Stimulated activated CD8-positive, alpha-beta memory T cell treated with anti-CD3 and anti-CD28 coated beads, Interleukin-15, amount 100 ng/mL, for 48 hours (primary cell): ENCODE measurements around the gene CACNA1S.

Source experiments
- DNase-seq, 2 donors: peaks; one replicate each; pipeline ENCODE4 v3.0.0-alpha.2; 2020; ENCODE audit warnings: low read depth in 2 of 2

The CACNA1S gene

GRCh38 chr1:201112173-201112731 is at the start of gene CACNA1S:
Gene CACNA1S, minus strand, starts transcription at chr1:201112426. Its CDS starts 87 bp downstream, at chr1:201112339.
- DNase-seq: no peak

GRCh38 chr1:201157949-201158348 is 45.7 kb upstream of the CACNA1S start:
- no peak for DNase-seq

GRCh38 chr1:201156819-201157218 is 44.6 kb upstream of the CACNA1S start:
- DNase-seq: no peak

- no peak for DNase-seq
Measured at GRCh38 chr1:201156346-201156745, 44.1 kb upstream of the CACNA1S start.

- no peak for DNase-seq
Measured at GRCh38 chr1:201155354-201155753, 43.1 kb upstream of the CACNA1S start.

GRCh38 chr1:201154389-201155165 is 42.4 kb upstream of the CACNA1S start, which contains the start of gene TMEM9:
Gene TMEM9, minus strand, starts transcription at chr1:201154474. Its CDS starts 551 bp downstream, at chr1:201153923.
- peak; percentile 92 to 95 for DNase-seq

- no peak for DNase-seq
Measured at GRCh38 chr1:201153474-201154388, 41.5 kb upstream of the CACNA1S start.

GRCh38 chr1:201149400-201149799 is 37.2 kb upstream of the CACNA1S start:
- no peak for DNase-seq

GRCh38 chr1:201147396-201148015 is 35.3 kb upstream of the CACNA1S start:
- DNase-seq: no peak

- DNase-seq: no peak
Measured at GRCh38 chr1:201146626-201147390, 34.6 kb upstream of the CACNA1S start.

- DNase-seq: no peak
Measured at GRCh38 chr1:201145816-201146215, 33.6 kb upstream of the CACNA1S start.

GRCh38 chr1:201145132-201145531 is 32.9 kb upstream of the CACNA1S start:
- no peak for DNase-seq

GRCh38 chr1:201144701-201145100 is 32.5 kb upstream of the CACNA1S start:
- DNase-seq: no peak

GRCh38 chr1:201143726-201144635 is 31.8 kb upstream of the CACNA1S start:
- no peak for DNase-seq

GRCh38 chr1:201142849-201143725 is 30.9 kb upstream of the CACNA1S start:
- DNase-seq: no peak

- DNase-seq: no peak
Measured at GRCh38 chr1:201142011-201142848, 30.0 kb upstream of the CACNA1S start.

- no peak for DNase-seq
Measured at GRCh38 chr1:201141418-201141817, 29.2 kb upstream of the CACNA1S start.

- no peak for DNase-seq
Measured at GRCh38 chr1:201140941-201141260, 28.7 kb upstream of the CACNA1S start.
